WTC11 (cell line): ENCODE results near the gene BBS9. TPM values are rescaled to one million over a fixed set of nuclear protein-coding genes. Genes with fewer than 3 reads are reported as not detected.

Source experiments
- ATAC-seq: fragments of 200-7000 bp; cut with Tn5 transposase; 2 replicates; pipeline ENCODE4 v1.10.0; 2021; ENCODE audit warnings: mild to moderate bottlenecking, moderate library complexity
- CTCF ChIA-PET: fragments of 300-600 bp; sonication (Branson Sonifier 250); formaldehyde crosslinking; loops from one replicate; lab custom pipeline; 2021; ENCODE audit warnings: antibody characterized with exemption; lab: Charles Lee
- POLR2A ChIA-PET: fragments of 350-600 bp; sonication (Branson Sonifier 250); formaldehyde crosslinking; loops from one replicate; lab custom pipeline; 2021; ENCODE audit warnings: antibody characterized with exemption; lab: Charles Lee
- DNase-seq: peaks from one replicate; pipeline ENCODE4 v3.0.0; 2021; ENCODE audit warnings: low spot score
- H3K27ac Mint-ChIP-seq: 2 replicates; pipeline ENCODE4 v1.8.0; 2021; ENCODE audit warnings: mixed read lengths
- H3K27me3 Mint-ChIP-seq: 2 replicates; pipeline ENCODE4 v1.8.0; 2021; ENCODE audit warnings: low read depth, mild to moderate bottlenecking, moderate library complexity, mixed read lengths
- H3K36me3 Mint-ChIP-seq: 2 replicates; pipeline ENCODE4 v1.8.0; 2021; ENCODE audit warnings: mixed read lengths
- H3K4me1 Mint-ChIP-seq: 2 replicates; pipeline ENCODE4 v1.8.0; 2022; ENCODE audit warnings: mixed read lengths
- H3K4me3 Mint-ChIP-seq: 2 replicates; pipeline ENCODE4 v1.8.0; 2021; ENCODE audit warnings: mild to moderate bottlenecking, moderate library complexity, mixed read lengths
- H3K9me3 Mint-ChIP-seq: 2 replicates; pipeline ENCODE4 v1.8.0; 2021; ENCODE audit warnings: mixed read lengths
- EMX1 ChIP-seq: fragments of 250-450 bp; sonication (Bioruptor Pico); IDR thresholded peaks from 2 replicates; pipeline ENCODE4 v1.8.0; 2021; ENCODE audit warnings: mild to moderate bottlenecking
- IRF1 ChIP-seq: sonication (generic); formaldehyde crosslinking; IDR thresholded peaks from 2 replicates; pipeline ENCODE4 v1.8.0; 2023; ENCODE audit warnings: missing genetic modification reagents
- JUN ChIP-seq: sonication (generic); formaldehyde crosslinking; IDR thresholded peaks from 2 replicates; pipeline ENCODE4 v1.8.0; 2023; ENCODE audit warnings: mild to moderate bottlenecking, missing genetic modification reagents
- MXD4 ChIP-seq: fragments of 250-450 bp; sonication (Bioruptor Pico); IDR thresholded peaks from 2 replicates; pipeline ENCODE4 v1.8.0; 2021; ENCODE audit warnings: mild to moderate bottlenecking, moderate library complexity, borderline replicate concordance
- OVOL2 ChIP-seq: fragments of 250-450 bp; sonication (Bioruptor Pico); IDR thresholded peaks from 2 replicates; pipeline ENCODE4 v1.9.0; 2021; ENCODE audit warnings: mild to moderate bottlenecking, borderline replicate concordance
- SMAD4 ChIP-seq: sonication (generic); formaldehyde crosslinking; IDR thresholded peaks from 2 replicates; pipeline ENCODE4 v1.8.0; 2022; ENCODE audit warnings: mild to moderate bottlenecking, missing genetic modification reagents
- STAT6 ChIP-seq: sonication (generic); formaldehyde crosslinking; conservative IDR thresholded peaks from 2 replicates; pipeline ENCODE4 v1.8.1; 2023; ENCODE audit warnings: mild to moderate bottlenecking, low read depth, missing genetic modification reagents, moderate library complexity
- TEAD1 ChIP-seq: sonication (generic); formaldehyde crosslinking; IDR thresholded peaks from 2 replicates; pipeline ENCODE4 v1.8.0; 2022; ENCODE audit warnings: mild to moderate bottlenecking, missing genetic modification reagents
- ZNF219 ChIP-seq: sonication (generic); formaldehyde crosslinking; IDR thresholded peaks from 2 replicates; pipeline ENCODE4 v1.8.0; 2023; ENCODE audit warnings: missing genetic modification reagents, mild to moderate bottlenecking, borderline replicate concordance
- total RNA-seq: library from RNA; stranded (reverse); gene quantifications from 3 replicates; pipeline ENCODE4 v1.2.3, GENCODE V29; 2021
- TF ChIP-seq, protein P1 (sequence below): sonication (generic); formaldehyde crosslinking; IDR thresholded peaks from 2 replicates; pipeline ENCODE4 v1.8.0; 2022; ENCODE audit warnings: missing genetic modification reagents
- TF ChIP-seq, protein P2 (sequence below): sonication (generic); formaldehyde crosslinking; IDR thresholded peaks from 2 replicates; pipeline ENCODE4 v1.8.1; 2023; ENCODE audit warnings: mild to moderate bottlenecking, moderate library complexity, missing genetic modification reagents
- TF ChIP-seq, protein P3 (sequence below): sonication (generic); formaldehyde crosslinking; IDR thresholded peaks from 2 replicates; pipeline ENCODE4 v1.8.0; 2022; ENCODE audit warnings: mild to moderate bottlenecking, missing genetic modification reagents
- TF ChIP-seq, protein P4 (sequence below): sonication (generic); formaldehyde crosslinking; IDR thresholded peaks from 2 replicates; pipeline ENCODE4 v1.8.1; 2022; ENCODE audit warnings: low read depth, mild to moderate bottlenecking, moderate library complexity, missing genetic modification reagents, borderline replicate concordance

BBS9 gene
- total RNA-seq, 1 experiment from 2014 or later: 56.6 TPM

GRCh38 chr7:33193308-33193864, 64.0 kb downstream of the BBS9 start (continued):
- TF ChIP-seq IRF1 (CRISPR knock-in tag): no peak

- Mint-ChIP-seq H3K36me3 (peaks cover 2% of the 10 kb centered on the region; the same call in 1 of the 2 replicates), H3K27me3 (no peaks in the 10 kb centered on the region; the same call in 1 of the 2 replicates), H3K27ac (no peak overlapping the region), H3K4me3 (no peak overlapping the region), H3K9me3 (peaks cover 7% of the 10 kb centered on the region; the same call in 1 of the 2 replicates), H3K4me1 (peaks cover 11% of the 10 kb centered on the region)
- CTCF ChIA-PET: interaction anchor here (1.4 kb wide), 1 partner anchor 9 kb away, joined by 3 read pairs; no protein-coding TSS in a partner anchor
- no peak for ATAC-seq
- DNase-seq: no peak
- TF ChIP-seq, protein P1, sequence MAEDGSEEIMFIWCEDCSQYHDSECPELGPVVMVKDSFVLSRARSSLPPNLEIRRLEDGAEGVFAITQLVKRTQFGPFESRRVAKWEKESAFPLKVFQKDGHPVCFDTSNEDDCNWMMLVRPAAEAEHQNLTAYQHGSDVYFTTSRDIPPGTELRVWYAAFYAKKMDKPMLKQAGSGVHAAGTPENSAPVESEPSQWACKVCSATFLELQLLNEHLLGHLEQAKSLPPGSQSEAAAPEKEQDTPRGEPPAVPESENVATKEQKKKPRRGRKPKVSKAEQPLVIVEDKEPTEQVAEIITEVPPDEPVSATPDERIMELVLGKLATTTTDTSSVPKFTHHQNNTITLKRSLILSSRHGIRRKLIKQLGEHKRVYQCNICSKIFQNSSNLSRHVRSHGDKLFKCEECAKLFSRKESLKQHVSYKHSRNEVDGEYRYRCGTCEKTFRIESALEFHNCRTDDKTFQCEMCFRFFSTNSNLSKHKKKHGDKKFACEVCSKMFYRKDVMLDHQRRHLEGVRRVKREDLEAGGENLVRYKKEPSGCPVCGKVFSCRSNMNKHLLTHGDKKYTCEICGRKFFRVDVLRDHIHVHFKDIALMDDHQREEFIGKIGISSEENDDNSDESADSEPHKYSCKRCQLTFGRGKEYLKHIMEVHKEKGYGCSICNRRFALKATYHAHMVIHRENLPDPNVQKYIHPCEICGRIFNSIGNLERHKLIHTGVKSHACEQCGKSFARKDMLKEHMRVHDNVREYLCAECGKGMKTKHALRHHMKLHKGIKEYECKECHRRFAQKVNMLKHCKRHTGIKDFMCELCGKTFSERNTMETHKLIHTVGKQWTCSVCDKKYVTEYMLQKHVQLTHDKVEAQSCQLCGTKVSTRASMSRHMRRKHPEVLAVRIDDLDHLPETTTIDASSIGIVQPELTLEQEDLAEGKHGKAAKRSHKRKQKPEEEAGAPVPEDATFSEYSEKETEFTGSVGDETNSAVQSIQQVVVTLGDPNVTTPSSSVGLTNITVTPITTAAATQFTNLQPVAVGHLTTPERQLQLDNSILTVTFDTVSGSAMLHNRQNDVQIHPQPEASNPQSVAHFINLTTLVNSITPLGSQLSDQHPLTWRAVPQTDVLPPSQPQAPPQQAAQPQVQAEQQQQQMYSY (CRISPR knock-in tag): no peak
- TF ChIP-seq STAT6: no peak
- no peak for TF ChIP-seq TEAD1 (CRISPR knock-in tag)
- no peak for TF ChIP-seq MXD4 (CRISPR knock-in tag)
- TF ChIP-seq, protein P2, sequence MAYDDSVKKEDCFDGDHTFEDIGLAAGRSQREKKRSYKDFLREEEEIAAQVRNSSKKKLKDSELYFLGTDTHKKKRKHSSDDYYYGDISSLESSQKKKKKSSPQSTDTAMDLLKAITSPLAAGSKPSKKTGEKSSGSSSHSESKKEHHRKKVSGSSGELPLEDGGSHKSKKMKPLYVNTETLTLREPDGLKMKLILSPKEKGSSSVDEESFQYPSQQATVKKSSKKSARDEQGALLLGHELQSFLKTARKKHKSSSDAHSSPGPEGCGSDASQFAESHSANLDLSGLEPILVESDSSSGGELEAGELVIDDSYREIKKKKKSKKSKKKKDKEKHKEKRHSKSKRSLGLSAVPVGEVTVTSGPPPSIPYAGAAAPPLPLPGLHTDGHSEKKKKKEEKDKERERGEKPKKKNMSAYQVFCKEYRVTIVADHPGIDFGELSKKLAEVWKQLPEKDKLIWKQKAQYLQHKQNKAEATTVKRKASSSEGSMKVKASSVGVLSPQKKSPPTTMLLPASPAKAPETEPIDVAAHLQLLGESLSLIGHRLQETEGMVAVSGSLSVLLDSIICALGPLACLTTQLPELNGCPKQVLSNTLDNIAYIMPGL: no peak
- no peak for TF ChIP-seq JUN
- TF ChIP-seq EMX1 (CRISPR knock-in tag): no peak
- no peak for TF ChIP-seq ZNF219 (CRISPR knock-in tag)
- TF ChIP-seq SMAD4 (CRISPR knock-in tag): no peak
- TF ChIP-seq, protein P3, sequence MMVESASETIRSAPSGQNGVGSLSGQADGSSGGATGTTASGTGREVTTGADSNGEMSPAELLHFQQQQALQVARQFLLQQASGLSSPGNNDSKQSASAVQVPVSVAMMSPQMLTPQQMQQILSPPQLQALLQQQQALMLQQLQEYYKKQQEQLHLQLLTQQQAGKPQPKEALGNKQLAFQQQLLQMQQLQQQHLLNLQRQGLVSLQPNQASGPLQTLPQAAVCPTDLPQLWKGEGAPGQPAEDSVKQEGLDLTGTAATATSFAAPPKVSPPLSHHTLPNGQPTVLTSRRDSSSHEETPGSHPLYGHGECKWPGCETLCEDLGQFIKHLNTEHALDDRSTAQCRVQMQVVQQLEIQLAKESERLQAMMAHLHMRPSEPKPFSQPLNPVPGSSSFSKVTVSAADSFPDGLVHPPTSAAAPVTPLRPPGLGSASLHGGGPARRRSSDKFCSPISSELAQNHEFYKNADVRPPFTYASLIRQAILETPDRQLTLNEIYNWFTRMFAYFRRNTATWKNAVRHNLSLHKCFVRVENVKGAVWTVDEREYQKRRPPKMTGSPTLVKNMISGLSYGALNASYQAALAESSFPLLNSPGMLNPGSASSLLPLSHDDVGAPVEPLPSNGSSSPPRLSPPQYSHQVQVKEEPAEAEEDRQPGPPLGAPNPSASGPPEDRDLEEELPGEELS: no peak
- TF ChIP-seq, protein P4, sequence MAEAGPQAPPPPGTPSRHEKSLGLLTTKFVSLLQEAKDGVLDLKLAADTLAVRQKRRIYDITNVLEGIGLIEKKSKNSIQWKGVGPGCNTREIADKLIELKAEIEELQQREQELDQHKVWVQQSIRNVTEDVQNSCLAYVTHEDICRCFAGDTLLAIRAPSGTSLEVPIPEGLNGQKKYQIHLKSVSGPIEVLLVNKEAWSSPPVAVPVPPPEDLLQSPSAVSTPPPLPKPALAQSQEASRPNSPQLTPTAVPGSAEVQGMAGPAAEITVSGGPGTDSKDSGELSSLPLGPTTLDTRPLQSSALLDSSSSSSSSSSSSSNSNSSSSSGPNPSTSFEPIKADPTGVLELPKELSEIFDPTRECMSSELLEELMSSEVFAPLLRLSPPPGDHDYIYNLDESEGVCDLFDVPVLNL (CRISPR knock-in tag): no peak
- no peak for TF ChIP-seq OVOL2 (CRISPR knock-in tag)
- POLR2A ChIA-PET: no interaction called here
Observed at GRCh38 chr7:33195264-33195663, 65.9 kb downstream of the BBS9 start.
